Activated T-helper 1 cell treated with anti-CD3 and anti-CD28 coated beads, Interleukin-2, amount 50 U/mL, for 16 hours (primary cell): ENCODE results near the gene ARID5A.

Source experiments
- DNase-seq, 2 donors: peaks; one replicate each; pipeline ENCODE4 v3.0.0-alpha.2; 2020; ENCODE audit warnings: low read depth in 1 of 2, low spot score in 1 of 2

ARID5A gene

GRCh38 chr2:96506907-96507240, 29.7 kb upstream of the ARID5A start:
- DNase-seq, result no peak

- DNase-seq, result peak; percentile 81 to 82
These were observed 28.5 kb upstream of the ARID5A start for GRCh38 chr2:96507957-96508520.

GRCh38 chr2:96508521-96509113, 27.9 kb upstream of the ARID5A start:
- DNase-seq, result no peak

GRCh38 chr2:96509114-96509846, 27.3 kb upstream of the ARID5A start:
- DNase-seq, result peak in 1 of 2 donors; percentile 38

- no peak for DNase-seq
These were observed 26.7 kb upstream of the ARID5A start for GRCh38 chr2:96509847-96510230.

- no peak for DNase-seq
These were observed 25.5 kb upstream of the ARID5A start for GRCh38 chr2:96510931-96511595.

GRCh38 chr2:96511851-96512250, 24.7 kb upstream of the ARID5A start:
- no peak for DNase-seq

GRCh38 chr2:96512341-96512740, 24.2 kb upstream of the ARID5A start:
- no peak for DNase-seq

GRCh38 chr2:96514521-96514920, 22.0 kb upstream of the ARID5A start:
- no peak for DNase-seq

- no peak for DNase-seq
These were observed 19.5 kb upstream of the ARID5A start for GRCh38 chr2:96517079-96517478.

GRCh38 chr2:96520231-96520630, 16.3 kb upstream of the ARID5A start:
- DNase-seq, result no peak

- DNase-seq, result no peak
These were observed 15.9 kb upstream of the ARID5A start for GRCh38 chr2:96520697-96521096.

- no peak for DNase-seq
These were observed 15.3 kb upstream of the ARID5A start for GRCh38 chr2:96521219-96521618.

GRCh38 chr2:96522304-96523203, 14.0 kb upstream of the ARID5A start:
- no peak for DNase-seq

GRCh38 chr2:96523659-96524481, 12.7 kb upstream of the ARID5A start:
- DNase-seq, result no peak

GRCh38 chr2:96524482-96525210, 11.9 kb upstream of the ARID5A start:
- DNase-seq, result no peak

GRCh38 chr2:96525211-96525507, 11.4 kb upstream of the ARID5A start:
- no peak for DNase-seq

- no peak for DNase-seq
These were observed 10.4 kb upstream of the ARID5A start for GRCh38 chr2:96526101-96526591.

- DNase-seq, result no peak
These were observed 9.8 kb upstream of the ARID5A start for GRCh38 chr2:96526615-96527285.
